Measurements from ENCODE around the gene TBC1D7.

Gene TBC1D7

GRCh38 chr6:13368731-13369115, 40.4 kb upstream of the TBC1D7 start:
- H3K4me2 ChIP-seq (ENCODE audit: low read length) = no peak overlapping the region
- TF ChIP-seq EZH2phosphoT487 (IDR thresholded peaks at IDR 0.05; ENCODE audit: borderline replicate concordance, low read length) = no peak
- TF ChIP-seq CTCF (IDR thresholded peaks at IDR 0.05; ENCODE audit: low read depth, low read length, poor library complexity, severe bottlenecking) = no peak
- H3K4me1 ChIP-seq (ENCODE audit: control insufficient read depth, low read length) = no peaks in the 10 kb centered on the region
- no peaks in the 10 kb centered on the region for H3K79me2 ChIP-seq (ENCODE audit: control insufficient read depth, low read length)
- H3F3A ChIP-seq (ENCODE audit: control insufficient read depth, insufficient read depth) = no peaks in the 10 kb centered on the region
- no peaks in the 10 kb centered on the region for H3K9me2 ChIP-seq (replicated peaks; ENCODE audit: control insufficient read depth, low read length)
- no peaks in the 10 kb centered on the region for H4K20me1 ChIP-seq (ENCODE audit: control insufficient read depth, insufficient read depth, low read depth, low read length)
- H3K4me3 ChIP-seq (ENCODE audit: low read length) = no peak overlapping the region
- H3K27ac ChIP-seq (ENCODE audit: low read depth, low read length) = no peak overlapping the region
- H3K36me3 ChIP-seq (ENCODE audit: control insufficient read depth, low read length) = no peaks in the 10 kb centered on the region
- no peaks in the 10 kb centered on the region for H3K9me3 ChIP-seq (ENCODE audit: control insufficient read depth, insufficient read depth, low read length)
- no peaks in the 10 kb centered on the region for H3K27me3 ChIP-seq (ENCODE audit: control insufficient read depth, low read length)

GRCh38 chr6:13368079-13368730, 39.9 kb upstream of the TBC1D7 start:
- Histone ChIP-seq H3K4me1 (ENCODE audit: control insufficient read depth, low read length) (no peaks in the 10 kb centered on the region), H3K4me3 (ENCODE audit: low read length) (no peak overlapping the region), H3K27ac (ENCODE audit: low read depth, low read length) (no peak overlapping the region), H3K9me3 (ENCODE audit: control insufficient read depth, insufficient read depth, low read length) (no peaks in the 10 kb centered on the region), H3K36me3 (ENCODE audit: control insufficient read depth, low read length) (no peaks in the 10 kb centered on the region), H3K4me2 (ENCODE audit: low read length) (no peak overlapping the region), H4K20me1 (ENCODE audit: control insufficient read depth, insufficient read depth, low read depth, low read length) (no peaks in the 10 kb centered on the region), H3K9me2 (replicated peaks; ENCODE audit: control insufficient read depth, low read length) (no peaks in the 10 kb centered on the region), H3F3A (ENCODE audit: control insufficient read depth, insufficient read depth) (no peaks in the 10 kb centered on the region), H3K27me3 (ENCODE audit: control insufficient read depth, low read length) (no peaks in the 10 kb centered on the region), H3K79me2 (ENCODE audit: control insufficient read depth, low read length) (no peaks in the 10 kb centered on the region)
- TF ChIP-seq EZH2phosphoT487 (IDR thresholded peaks at IDR 0.05; ENCODE audit: borderline replicate concordance, low read length) (no peak), CTCF (IDR thresholded peaks at IDR 0.05; ENCODE audit: low read depth, low read length, poor library complexity, severe bottlenecking) (no peak)

- Histone ChIP-seq H3K4me3 (ENCODE audit: low read length) (no peak overlapping the region), H3K27ac (ENCODE audit: low read depth, low read length) (no peak overlapping the region), H4K20me1 (ENCODE audit: control insufficient read depth, insufficient read depth, low read depth, low read length) (no peaks in the 10 kb centered on the region), H3K9me3 (ENCODE audit: control insufficient read depth, insufficient read depth, low read length) (no peaks in the 10 kb centered on the region), H3K27me3 (ENCODE audit: control insufficient read depth, low read length) (no peaks in the 10 kb centered on the region), H3K79me2 (ENCODE audit: control insufficient read depth, low read length) (no peaks in the 10 kb centered on the region), H3F3A (ENCODE audit: control insufficient read depth, insufficient read depth) (no peaks in the 10 kb centered on the region), H3K36me3 (ENCODE audit: control insufficient read depth, low read length) (no peaks in the 10 kb centered on the region), H3K4me1 (ENCODE audit: control insufficient read depth, low read length) (no peaks in the 10 kb centered on the region), H3K4me2 (ENCODE audit: low read length) (no peak overlapping the region), H3K9me2 (replicated peaks; ENCODE audit: control insufficient read depth, low read length) (no peaks in the 10 kb centered on the region)
- no peak for TF ChIP-seq EZH2phosphoT487 (IDR thresholded peaks at IDR 0.05; ENCODE audit: borderline replicate concordance, low read length)
- no peak for TF ChIP-seq CTCF (IDR thresholded peaks at IDR 0.05; ENCODE audit: low read depth, low read length, poor library complexity, severe bottlenecking)
Observed at GRCh38 chr6:13367396-13367795, 39.1 kb upstream of the TBC1D7 start.

Data from DOHH2 (cell line).